ENCODE results near the gene GNA14. TPM values are rescaled to one million over a fixed set of nuclear protein-coding genes. Genes with fewer than 3 reads are reported as not detected.

Gene GNA14
- total RNA-seq, 1 experiment from 2014 or later: 0.25 TPM

DNA sequence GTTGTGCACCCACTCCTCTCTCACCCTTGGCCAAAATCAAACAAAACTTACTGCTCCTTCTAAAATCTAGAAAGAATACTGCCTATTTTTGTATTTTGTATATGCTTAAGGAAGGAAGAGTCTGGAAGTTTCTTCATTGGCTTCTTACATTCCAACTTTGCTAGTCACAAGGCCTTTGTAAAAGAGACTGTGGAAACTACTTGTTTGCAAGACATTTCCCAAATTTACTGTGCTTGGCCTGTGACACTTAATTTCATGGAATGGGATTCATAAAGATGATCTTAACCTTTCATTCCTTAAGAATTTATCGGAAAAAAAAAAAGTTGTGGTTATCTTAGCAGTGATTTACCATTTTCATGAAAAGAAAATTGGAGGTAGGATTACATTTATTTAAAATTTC is 261.9 kb downstream of the GNA14 start:
- POLR2A ChIA-PET: no interaction called here
- Histone ChIP-seq H3K4me3 (replicated peaks in 1 of 2; ENCODE audit: low read depth in 1 of 2, low read length in 2 of 2) (no peak overlapping the region), H2AFZ (ENCODE audit: low read depth, low read length, poor library complexity, severe bottlenecking) (no peak overlapping the region), H3K9me2 (ENCODE audit: insufficient read depth) (no peaks in the 10 kb centered on the region), H3K27me3 (ENCODE audit: insufficient read depth, low read length) (no peaks in the 10 kb centered on the region), H3K79me2 (ENCODE audit: insufficient read depth, low read length) (no peaks in the 10 kb centered on the region), H3K9ac (ENCODE audit: low read length) (no peak overlapping the region), H3K36me3 (ENCODE audit: control insufficient read depth in 1 of 2, insufficient read depth in 2 of 2, low read length in 2 of 2) (no peaks in the 10 kb centered on the region), H3K9me3 (ENCODE audit: control insufficient read depth in 1 of 2, insufficient read depth in 1 of 2, low read depth in 1 of 2, low read length in 2 of 2) (no peaks in the 10 kb centered on the region), H3K4me2 (ENCODE audit: low read length) (no peak overlapping the region), H3K27ac (ENCODE audit: low read depth, low read length) (no peak overlapping the region), H3K4me1 (ENCODE audit: control insufficient read depth in 1 of 2, insufficient read depth in 2 of 2, low read length in 2 of 2) (no peaks in the 10 kb centered on the region), H4K20me1 (ENCODE audit: insufficient read depth) (no peaks in the 10 kb centered on the region)
- RAD21 ChIA-PET (ENCODE audit: low non-redundant PET in 1 of 2, low total read pairs in 2 of 2, uncharacterized antibody in 2 of 2, unreplicated experiment in 2 of 2): no interaction called here
- CTCF ChIA-PET: no interaction called here
- intact Hi-C loops (cut with micrococcal nuclease): no loop called here
- BruUV-seq (replicated peaks): no TSS peak
- ATAC-seq (no peak), DNase-seq (ENCODE audit: low read depth, low spot score) (no peak)
- TF ChIP-seq EZH2phosphoT487 (IDR thresholded peaks at IDR 0.05; ENCODE audit: borderline replicate concordance) (no peak), FOSL1 (IDR thresholded peaks at IDR 0.05; ENCODE audit: low read depth) (no peak), YY1 (IDR thresholded peaks at IDR 0.05; ENCODE audit: extremely low read depth, insufficient replicate concordance, low read depth, low read length) (no peak)

DNA sequence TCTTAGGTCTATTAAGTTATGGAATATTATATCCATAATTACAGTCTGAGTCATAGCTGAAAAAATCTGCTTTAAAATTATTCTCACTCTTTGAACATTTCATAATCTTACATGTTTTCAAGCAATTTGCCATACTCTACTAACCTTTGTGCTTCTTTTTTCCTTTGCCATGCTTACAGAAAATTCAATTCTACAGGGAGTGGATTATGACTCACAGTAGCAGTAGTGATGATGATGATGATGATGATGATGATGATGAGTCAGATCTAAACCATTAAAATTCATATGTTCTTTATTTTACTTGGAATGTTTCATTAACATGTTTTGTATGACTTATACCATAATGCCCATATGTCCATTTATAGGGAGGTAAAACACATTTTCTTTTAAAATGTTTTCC is 263.7 kb downstream of the GNA14 start:
- POLR2A ChIA-PET: no interaction called here
- H3K79me2 ChIP-seq (ENCODE audit: insufficient read depth, low read length): no peaks in the 10 kb centered on the region
- H4K20me1 ChIP-seq (ENCODE audit: insufficient read depth): no peaks in the 10 kb centered on the region
- DNase-seq (ENCODE audit: low read depth, low spot score): no peak
- ATAC-seq: no peak
- CTCF ChIA-PET: no interaction called here
- RAD21 ChIA-PET (ENCODE audit: low non-redundant PET in 1 of 2, low total read pairs in 2 of 2, uncharacterized antibody in 2 of 2, unreplicated experiment in 2 of 2): no interaction called here
- BruUV-seq (replicated peaks): no TSS peak
- H3K9me3 ChIP-seq (ENCODE audit: control insufficient read depth in 1 of 2, insufficient read depth in 1 of 2, low read depth in 1 of 2, low read length in 2 of 2): no peaks in the 10 kb centered on the region
- no peaks in the 10 kb centered on the region for H3K27me3 ChIP-seq (ENCODE audit: insufficient read depth, low read length)
- H3K4me1 ChIP-seq (ENCODE audit: control insufficient read depth in 1 of 2, insufficient read depth in 2 of 2, low read length in 2 of 2): no peaks in the 10 kb centered on the region
- no peak overlapping the region for H2AFZ ChIP-seq (ENCODE audit: low read depth, low read length, poor library complexity, severe bottlenecking)
- H3K27ac ChIP-seq (ENCODE audit: low read depth, low read length): no peak overlapping the region
- no peak overlapping the region for H3K4me2 ChIP-seq (ENCODE audit: low read length)
- H3K9me2 ChIP-seq (ENCODE audit: insufficient read depth): no peaks in the 10 kb centered on the region
- H3K4me3 ChIP-seq (replicated peaks in 1 of 2; ENCODE audit: low read depth in 1 of 2, low read length in 2 of 2): no peak overlapping the region
- H3K36me3 ChIP-seq (ENCODE audit: control insufficient read depth in 1 of 2, insufficient read depth in 2 of 2, low read length in 2 of 2): no peaks in the 10 kb centered on the region
- H3K9ac ChIP-seq (ENCODE audit: low read length): no peak overlapping the region
- intact Hi-C loops (cut with micrococcal nuclease): no loop called here
- TF ChIP-seq EZH2 (IDR thresholded peaks at IDR 0.05): no peak
- TF ChIP-seq CEBPB (IDR thresholded peaks at IDR 0.05; ENCODE audit: low read depth): no peak
- no peak for TF ChIP-seq CBX3 (IDR thresholded peaks at IDR 0.05; ENCODE audit: low read depth)
- TF ChIP-seq, protein P1, sequence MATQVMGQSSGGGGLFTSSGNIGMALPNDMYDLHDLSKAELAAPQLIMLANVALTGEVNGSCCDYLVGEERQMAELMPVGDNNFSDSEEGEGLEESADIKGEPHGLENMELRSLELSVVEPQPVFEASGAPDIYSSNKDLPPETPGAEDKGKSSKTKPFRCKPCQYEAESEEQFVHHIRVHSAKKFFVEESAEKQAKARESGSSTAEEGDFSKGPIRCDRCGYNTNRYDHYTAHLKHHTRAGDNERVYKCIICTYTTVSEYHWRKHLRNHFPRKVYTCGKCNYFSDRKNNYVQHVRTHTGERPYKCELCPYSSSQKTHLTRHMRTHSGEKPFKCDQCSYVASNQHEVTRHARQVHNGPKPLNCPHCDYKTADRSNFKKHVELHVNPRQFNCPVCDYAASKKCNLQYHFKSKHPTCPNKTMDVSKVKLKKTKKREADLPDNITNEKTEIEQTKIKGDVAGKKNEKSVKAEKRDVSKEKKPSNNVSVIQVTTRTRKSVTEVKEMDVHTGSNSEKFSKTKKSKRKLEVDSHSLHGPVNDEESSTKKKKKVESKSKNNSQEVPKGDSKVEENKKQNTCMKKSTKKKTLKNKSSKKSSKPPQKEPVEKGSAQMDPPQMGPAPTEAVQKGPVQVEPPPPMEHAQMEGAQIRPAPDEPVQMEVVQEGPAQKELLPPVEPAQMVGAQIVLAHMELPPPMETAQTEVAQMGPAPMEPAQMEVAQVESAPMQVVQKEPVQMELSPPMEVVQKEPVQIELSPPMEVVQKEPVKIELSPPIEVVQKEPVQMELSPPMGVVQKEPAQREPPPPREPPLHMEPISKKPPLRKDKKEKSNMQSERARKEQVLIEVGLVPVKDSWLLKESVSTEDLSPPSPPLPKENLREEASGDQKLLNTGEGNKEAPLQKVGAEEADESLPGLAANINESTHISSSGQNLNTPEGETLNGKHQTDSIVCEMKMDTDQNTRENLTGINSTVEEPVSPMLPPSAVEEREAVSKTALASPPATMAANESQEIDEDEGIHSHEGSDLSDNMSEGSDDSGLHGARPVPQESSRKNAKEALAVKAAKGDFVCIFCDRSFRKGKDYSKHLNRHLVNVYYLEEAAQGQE (IDR thresholded peaks at IDR 0.05; ENCODE audit: low read depth): no peak
- TF ChIP-seq, protein P2, sequence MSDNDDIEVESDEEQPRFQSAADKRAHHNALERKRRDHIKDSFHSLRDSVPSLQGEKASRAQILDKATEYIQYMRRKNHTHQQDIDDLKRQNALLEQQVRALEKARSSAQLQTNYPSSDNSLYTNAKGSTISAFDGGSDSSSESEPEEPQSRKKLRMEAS (IDR thresholded peaks at IDR 0.05): no peak
- TF ChIP-seq, protein P3, sequence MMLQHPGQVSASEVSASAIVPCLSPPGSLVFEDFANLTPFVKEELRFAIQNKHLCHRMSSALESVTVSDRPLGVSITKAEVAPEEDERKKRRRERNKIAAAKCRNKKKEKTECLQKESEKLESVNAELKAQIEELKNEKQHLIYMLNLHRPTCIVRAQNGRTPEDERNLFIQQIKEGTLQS (IDR thresholded peaks at IDR 0.05): no peak
- TF ChIP-seq POLR2A (IDR thresholded peaks at IDR 0.05; ENCODE audit: borderline replicate concordance, extremely low read depth, insufficient read depth, insufficient read length): no peak
- TF ChIP-seq RAD21 (IDR thresholded peaks at IDR 0.05; ENCODE audit: low read depth): no peak
- TF ChIP-seq ZNF274 (IDR thresholded peaks at IDR 0.05; ENCODE audit: low read depth, low read length): no peak
- no peak for TF ChIP-seq ELF1 (IDR thresholded peaks at IDR 0.05; ENCODE audit: borderline replicate concordance, low read depth)
- no peak for TF ChIP-seq SRF (IDR thresholded peaks at IDR 0.05; ENCODE audit: low read depth)
- TF ChIP-seq POLR2AphosphoS5 (IDR thresholded peaks at IDR 0.05; ENCODE audit: low read depth, low read length): no peak
- TF ChIP-seq, protein P4, sequence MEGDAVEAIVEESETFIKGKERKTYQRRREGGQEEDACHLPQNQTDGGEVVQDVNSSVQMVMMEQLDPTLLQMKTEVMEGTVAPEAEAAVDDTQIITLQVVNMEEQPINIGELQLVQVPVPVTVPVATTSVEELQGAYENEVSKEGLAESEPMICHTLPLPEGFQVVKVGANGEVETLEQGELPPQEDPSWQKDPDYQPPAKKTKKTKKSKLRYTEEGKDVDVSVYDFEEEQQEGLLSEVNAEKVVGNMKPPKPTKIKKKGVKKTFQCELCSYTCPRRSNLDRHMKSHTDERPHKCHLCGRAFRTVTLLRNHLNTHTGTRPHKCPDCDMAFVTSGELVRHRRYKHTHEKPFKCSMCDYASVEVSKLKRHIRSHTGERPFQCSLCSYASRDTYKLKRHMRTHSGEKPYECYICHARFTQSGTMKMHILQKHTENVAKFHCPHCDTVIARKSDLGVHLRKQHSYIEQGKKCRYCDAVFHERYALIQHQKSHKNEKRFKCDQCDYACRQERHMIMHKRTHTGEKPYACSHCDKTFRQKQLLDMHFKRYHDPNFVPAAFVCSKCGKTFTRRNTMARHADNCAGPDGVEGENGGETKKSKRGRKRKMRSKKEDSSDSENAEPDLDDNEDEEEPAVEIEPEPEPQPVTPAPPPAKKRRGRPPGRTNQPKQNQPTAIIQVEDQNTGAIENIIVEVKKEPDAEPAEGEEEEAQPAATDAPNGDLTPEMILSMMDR (IDR thresholded peaks at IDR 0.05 in 2 of 3, conservative IDR thresholded peaks at IDR 0.05 in 1 of 3; ENCODE audit: borderline replicate concordance in 1 of 3, insufficient read depth in 1 of 3, low read depth in 2 of 3, low read length in 2 of 3): no peak
- no peak for TF ChIP-seq SP1 (IDR thresholded peaks at IDR 0.05; ENCODE audit: low read depth)
- no peak for TF ChIP-seq ZFX (IDR thresholded peaks at IDR 0.05)
- no peak for TF ChIP-seq EZH2phosphoT487 (IDR thresholded peaks at IDR 0.05; ENCODE audit: borderline replicate concordance)
